ENCODE results near the gene GLG1. TPM values are rescaled to one million over a fixed set of nuclear protein-coding genes. Genes with fewer than 3 reads are reported as not detected.

Gene GLG1
- total RNA-seq, 1 experiment from 2014 or later: 139 TPM

- TF ChIP-seq, protein P1, sequence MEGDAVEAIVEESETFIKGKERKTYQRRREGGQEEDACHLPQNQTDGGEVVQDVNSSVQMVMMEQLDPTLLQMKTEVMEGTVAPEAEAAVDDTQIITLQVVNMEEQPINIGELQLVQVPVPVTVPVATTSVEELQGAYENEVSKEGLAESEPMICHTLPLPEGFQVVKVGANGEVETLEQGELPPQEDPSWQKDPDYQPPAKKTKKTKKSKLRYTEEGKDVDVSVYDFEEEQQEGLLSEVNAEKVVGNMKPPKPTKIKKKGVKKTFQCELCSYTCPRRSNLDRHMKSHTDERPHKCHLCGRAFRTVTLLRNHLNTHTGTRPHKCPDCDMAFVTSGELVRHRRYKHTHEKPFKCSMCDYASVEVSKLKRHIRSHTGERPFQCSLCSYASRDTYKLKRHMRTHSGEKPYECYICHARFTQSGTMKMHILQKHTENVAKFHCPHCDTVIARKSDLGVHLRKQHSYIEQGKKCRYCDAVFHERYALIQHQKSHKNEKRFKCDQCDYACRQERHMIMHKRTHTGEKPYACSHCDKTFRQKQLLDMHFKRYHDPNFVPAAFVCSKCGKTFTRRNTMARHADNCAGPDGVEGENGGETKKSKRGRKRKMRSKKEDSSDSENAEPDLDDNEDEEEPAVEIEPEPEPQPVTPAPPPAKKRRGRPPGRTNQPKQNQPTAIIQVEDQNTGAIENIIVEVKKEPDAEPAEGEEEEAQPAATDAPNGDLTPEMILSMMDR (IDR thresholded peaks at IDR 0.05; ENCODE audit: unreplicated experiment): no peak
- Mint-ChIP-seq H3K9me3 (ENCODE audit: low read depth, unreplicated experiment) (no peaks in the 10 kb centered on the region), H3K27ac (ENCODE audit: unreplicated experiment) (peak overlapping the region; percentile 81), H3K27me3 (ENCODE audit: unreplicated experiment) (no peaks in the 10 kb centered on the region), H3K36me3 (ENCODE audit: insufficient read depth, unreplicated experiment) (peaks cover 13% of the 10 kb centered on the region), H3K4me1 (ENCODE audit: low read depth, unreplicated experiment) (peaks cover 44% of the 10 kb centered on the region), H3K4me3 (ENCODE audit: low read depth, unreplicated experiment) (peak overlapping the region; percentile 39)
- CTCF ChIA-PET: interaction anchor here (0.5 to 1.1 kb wide), 3 partner anchors 12 to 306 kb away, joined by 3 to 6 read pairs (median 5); no protein-coding TSS in a partner anchor
- BruUV-seq (replicated peaks): no TSS peak
- DNase-seq: no peak
- intact Hi-C loops (cut with micrococcal nuclease; ENCODE audit: unreplicated experiment): no loop called here
Measured at GRCh38 chr16:74583926-74584666, 22.8 kb downstream of the GLG1 start.

DNA sequence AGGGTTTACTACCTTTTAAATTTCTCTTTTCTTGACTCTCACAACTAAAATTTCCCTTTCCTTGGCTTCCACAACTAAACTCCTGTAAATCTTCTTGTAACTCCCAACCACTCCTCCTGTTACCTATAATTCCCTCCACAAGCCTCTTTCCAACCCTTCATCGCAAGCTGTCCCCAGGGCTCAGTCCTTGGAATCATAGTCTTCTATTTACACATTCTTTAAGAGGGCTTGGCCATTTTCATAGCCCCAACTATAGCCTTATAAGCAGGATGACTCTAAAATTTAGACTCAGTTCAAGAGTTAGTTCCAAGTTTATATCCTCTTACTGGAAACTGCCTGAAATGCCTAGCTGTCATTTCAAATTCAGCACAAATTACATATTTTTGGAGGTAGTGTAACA, 23.9 kb downstream of the GLG1 start:
- DNase-seq: no peak
- intact Hi-C loops (cut with micrococcal nuclease; ENCODE audit: unreplicated experiment): no loop called here
- H3K9me3 Mint-ChIP-seq (ENCODE audit: low read depth, unreplicated experiment): no peaks in the 10 kb centered on the region
- peak overlapping the region; percentile 32 for H3K27ac Mint-ChIP-seq (ENCODE audit: unreplicated experiment)
- TF ChIP-seq, protein P1 (IDR thresholded peaks at IDR 0.05; ENCODE audit: unreplicated experiment): no peak
- CTCF ChIA-PET: interaction anchor here (0.8 kb wide), 1 partner anchor 74 kb away, joined by 3 read pairs; no protein-coding TSS in a partner anchor
- peaks cover 55% of the 10 kb centered on the region for H3K4me1 Mint-ChIP-seq (ENCODE audit: low read depth, unreplicated experiment)
- no peak overlapping the region for H3K4me3 Mint-ChIP-seq (ENCODE audit: low read depth, unreplicated experiment)
- no TSS peak for BruUV-seq (replicated peaks)
- H3K27me3 Mint-ChIP-seq (ENCODE audit: unreplicated experiment): no peaks in the 10 kb centered on the region
- H3K36me3 Mint-ChIP-seq (ENCODE audit: insufficient read depth, unreplicated experiment): peaks cover 13% of the 10 kb centered on the region

DNA sequence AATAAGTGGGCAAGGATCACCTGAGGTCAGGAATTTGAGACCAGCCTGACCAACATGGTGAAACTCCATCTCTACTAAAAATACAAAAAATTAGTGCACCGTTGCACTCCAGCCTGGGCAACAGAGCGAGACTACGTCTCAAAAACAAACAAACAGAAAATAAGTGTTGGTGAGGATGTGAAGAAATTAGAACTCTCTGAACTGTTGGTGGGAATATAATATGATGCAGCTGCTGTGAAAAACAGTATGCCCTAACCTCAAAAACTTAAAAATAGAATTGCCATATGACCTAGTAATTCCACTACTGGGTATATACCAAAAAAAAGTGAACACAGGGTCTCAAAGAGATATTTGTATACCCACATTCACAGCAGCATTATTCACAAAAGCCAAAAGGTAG, 26.1 kb downstream of the GLG1 start:
- TF ChIP-seq, protein P1 (IDR thresholded peaks at IDR 0.05; ENCODE audit: unreplicated experiment): no peak
- H3K9me3 Mint-ChIP-seq (ENCODE audit: low read depth, unreplicated experiment): no peaks in the 10 kb centered on the region
- H3K27me3 Mint-ChIP-seq (ENCODE audit: unreplicated experiment): no peaks in the 10 kb centered on the region
- BruUV-seq (replicated peaks): no TSS peak
- intact Hi-C loops (cut with micrococcal nuclease; ENCODE audit: unreplicated experiment): no loop called here
- no peak overlapping the region for H3K27ac Mint-ChIP-seq (ENCODE audit: unreplicated experiment)
- CTCF ChIA-PET: no interaction called here
- no peak overlapping the region for H3K4me3 Mint-ChIP-seq (ENCODE audit: low read depth, unreplicated experiment)
- peaks cover 46% of the 10 kb centered on the region for H3K4me1 Mint-ChIP-seq (ENCODE audit: low read depth, unreplicated experiment)
- peaks cover 7% of the 10 kb centered on the region for H3K36me3 Mint-ChIP-seq (ENCODE audit: insufficient read depth, unreplicated experiment)
- no peak for DNase-seq

DNA sequence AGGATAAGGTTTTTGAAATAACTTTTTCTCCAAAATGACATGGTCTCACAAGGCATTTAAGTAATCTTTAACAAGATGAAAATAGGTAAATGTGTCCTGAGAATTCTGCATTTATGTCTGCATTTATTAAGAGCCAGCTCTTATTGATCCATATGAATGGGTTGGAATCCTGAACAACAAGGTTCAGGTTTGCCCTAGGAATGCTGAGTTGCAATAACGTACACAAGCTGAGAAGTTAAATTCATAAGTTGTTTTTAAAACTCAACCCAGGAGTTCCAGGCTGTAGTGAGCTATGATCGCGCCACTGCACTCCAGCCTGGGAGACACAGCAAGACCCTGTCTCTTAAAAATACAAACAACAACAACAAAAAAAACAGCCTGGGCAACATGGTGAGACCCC, 28.1 kb downstream of the GLG1 start:
- BruUV-seq (replicated peaks): no TSS peak
- intact Hi-C loops (cut with micrococcal nuclease; ENCODE audit: unreplicated experiment): loop anchor here (2.0 kb wide), 1 partner anchor 64 kb away; no protein-coding TSS in a partner anchor
- CTCF ChIA-PET: interaction anchor here (0.6 to 1.7 kb wide), 3 partner anchors 8 to 70 kb away, joined by 4 to 5 read pairs (median 4); no protein-coding TSS in a partner anchor
- no peaks in the 10 kb centered on the region for H3K36me3 Mint-ChIP-seq (ENCODE audit: insufficient read depth, unreplicated experiment)
- peak overlapping the region; percentile 50 for H3K27ac Mint-ChIP-seq (ENCODE audit: unreplicated experiment)
- H3K9me3 Mint-ChIP-seq (ENCODE audit: low read depth, unreplicated experiment): no peaks in the 10 kb centered on the region
- TF ChIP-seq, protein P1 (IDR thresholded peaks at IDR 0.05; ENCODE audit: unreplicated experiment): no peak
- DNase-seq: no peak
- no peaks in the 10 kb centered on the region for H3K27me3 Mint-ChIP-seq (ENCODE audit: unreplicated experiment)
- peak overlapping the region; percentile 21 for H3K4me3 Mint-ChIP-seq (ENCODE audit: low read depth, unreplicated experiment)
- H3K4me1 Mint-ChIP-seq (ENCODE audit: low read depth, unreplicated experiment): peaks cover 46% of the 10 kb centered on the region

All from Calu3 (cell line).